Measurements from ENCODE around the gene TXNDC11. TPM values are rescaled to one million over a fixed set of nuclear protein-coding genes. Genes with fewer than 3 reads are reported as not detected.

TXNDC11 gene
- total RNA-seq, 1 donor from 2014 or later = 36.6 TPM

DNA sequence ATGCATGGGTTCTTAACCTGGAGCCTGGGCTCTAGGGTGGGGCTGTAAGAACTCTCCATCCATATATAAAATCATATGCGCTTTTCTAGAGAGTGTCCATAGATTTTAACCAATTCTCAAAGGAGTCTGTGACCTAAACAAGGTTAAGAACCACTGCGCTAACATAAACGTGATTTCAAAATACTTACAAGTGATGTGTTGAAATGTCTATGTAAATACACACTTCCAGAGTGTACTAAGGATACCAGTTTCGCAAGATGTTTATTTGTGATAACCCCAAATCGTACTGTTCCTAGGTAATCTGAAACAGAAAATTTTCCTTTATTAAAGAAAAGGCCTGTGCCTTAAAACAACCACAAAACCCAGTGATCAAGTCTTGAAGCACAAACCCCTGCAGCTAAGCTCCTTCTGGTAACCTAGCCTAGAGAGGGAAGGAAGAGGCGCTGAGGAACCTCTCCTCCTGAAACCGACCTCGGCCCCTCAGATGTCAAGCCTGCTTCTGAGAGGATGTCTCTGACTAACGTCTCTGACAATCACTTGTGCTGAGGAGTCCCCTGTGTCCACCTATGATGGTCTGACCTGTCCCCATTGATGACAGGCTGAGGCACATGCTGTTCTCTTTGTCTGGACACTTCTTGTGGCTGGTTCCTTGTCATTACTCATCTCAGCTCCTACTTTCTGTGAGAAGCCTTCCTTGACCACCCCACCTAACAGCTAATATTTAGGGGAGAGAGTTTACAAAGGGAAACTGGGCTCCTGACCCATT, 42.2 kb downstream of the TXNDC11 start:
- DNase-seq (ENCODE audit: low spot score) (no peak), ATAC-seq (no peak)
- intact Hi-C loops (cut with DNase I) = loop anchor here (5.0 kb wide), 1 partner anchor 743 kb away; no protein-coding TSS in a partner anchor

DNA sequence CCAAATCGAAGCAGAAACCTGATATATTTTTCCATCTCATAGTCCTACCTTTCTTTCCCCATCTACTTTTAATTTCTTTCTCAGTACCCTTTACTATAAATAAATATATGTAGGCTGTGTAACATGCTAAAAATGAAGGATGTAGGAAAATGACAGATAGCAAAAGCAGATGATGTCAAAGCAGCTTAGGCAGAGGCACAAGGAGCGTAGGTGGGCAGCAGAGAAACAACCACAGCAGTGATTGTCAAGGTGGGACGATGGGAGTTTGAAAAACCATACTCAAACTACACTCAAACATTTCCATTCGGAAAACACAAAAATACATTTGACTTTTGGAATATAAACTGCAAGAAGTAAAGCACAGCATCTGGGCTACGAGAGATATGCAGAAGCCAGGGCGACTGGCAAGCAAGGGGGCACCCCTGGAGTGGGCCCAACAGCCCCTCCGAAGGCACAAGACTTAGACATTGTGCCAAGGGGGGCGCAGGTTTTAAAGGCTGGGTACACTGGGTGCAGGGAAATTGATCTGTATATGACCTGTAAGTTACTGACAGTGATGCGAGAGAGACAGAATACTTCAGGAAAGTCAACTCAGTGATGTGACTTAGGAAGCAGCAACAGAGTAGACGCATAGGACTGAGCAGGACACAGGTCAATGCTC, 43.3 kb downstream of the TXNDC11 start:
- intact Hi-C loops (cut with DNase I) = no loop called here
- ATAC-seq = no peak
- no peak for DNase-seq (ENCODE audit: low spot score)

DNA sequence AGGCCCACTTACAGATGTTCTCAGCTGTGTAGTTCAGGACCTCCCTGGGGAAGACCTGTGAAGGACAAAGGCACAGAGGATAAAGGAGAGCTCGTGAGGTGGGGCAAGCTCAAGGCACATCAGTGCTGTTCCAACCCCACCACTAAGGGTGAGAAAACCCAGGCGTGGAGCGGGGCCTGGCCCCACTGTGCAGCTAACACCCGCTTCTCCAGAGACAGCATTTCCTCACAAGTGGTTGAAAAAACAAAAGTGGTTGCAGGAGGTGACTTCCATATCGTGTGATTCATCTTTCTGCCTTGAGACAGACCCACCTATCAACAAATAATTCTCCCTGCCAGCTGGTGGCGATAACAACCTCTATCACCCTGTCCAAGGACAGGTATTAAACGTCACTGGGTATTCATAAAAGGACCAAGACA, 44.4 kb downstream of the TXNDC11 start:
- intact Hi-C loops (cut with DNase I) = no loop called here
- DNase-seq (ENCODE audit: low spot score) (no peak), ATAC-seq (no peak)

DNA sequence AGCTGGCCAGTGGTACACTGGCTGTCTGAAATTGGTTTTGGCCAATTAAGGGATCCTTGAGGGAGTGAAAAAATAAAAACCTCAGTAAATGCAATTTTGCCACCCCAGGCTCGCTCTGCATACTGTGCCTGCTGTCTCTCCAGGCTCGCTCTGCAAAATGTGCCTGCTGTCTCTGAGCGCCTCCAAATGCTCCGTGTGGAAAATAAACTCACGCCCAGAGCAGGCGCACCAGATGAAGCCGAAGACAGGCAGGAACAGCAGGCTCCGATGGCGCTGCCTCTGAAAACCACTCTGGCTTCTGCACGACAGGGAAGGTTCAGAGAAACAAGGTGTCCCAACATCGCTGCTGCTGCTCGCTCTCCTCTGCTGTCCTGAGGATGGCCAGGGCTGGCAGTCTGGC, 45.3 kb downstream of the TXNDC11 start:
- ATAC-seq (no peak), DNase-seq (ENCODE audit: low spot score) (no peak)
- intact Hi-C loops (cut with DNase I) = no loop called here

DNA sequence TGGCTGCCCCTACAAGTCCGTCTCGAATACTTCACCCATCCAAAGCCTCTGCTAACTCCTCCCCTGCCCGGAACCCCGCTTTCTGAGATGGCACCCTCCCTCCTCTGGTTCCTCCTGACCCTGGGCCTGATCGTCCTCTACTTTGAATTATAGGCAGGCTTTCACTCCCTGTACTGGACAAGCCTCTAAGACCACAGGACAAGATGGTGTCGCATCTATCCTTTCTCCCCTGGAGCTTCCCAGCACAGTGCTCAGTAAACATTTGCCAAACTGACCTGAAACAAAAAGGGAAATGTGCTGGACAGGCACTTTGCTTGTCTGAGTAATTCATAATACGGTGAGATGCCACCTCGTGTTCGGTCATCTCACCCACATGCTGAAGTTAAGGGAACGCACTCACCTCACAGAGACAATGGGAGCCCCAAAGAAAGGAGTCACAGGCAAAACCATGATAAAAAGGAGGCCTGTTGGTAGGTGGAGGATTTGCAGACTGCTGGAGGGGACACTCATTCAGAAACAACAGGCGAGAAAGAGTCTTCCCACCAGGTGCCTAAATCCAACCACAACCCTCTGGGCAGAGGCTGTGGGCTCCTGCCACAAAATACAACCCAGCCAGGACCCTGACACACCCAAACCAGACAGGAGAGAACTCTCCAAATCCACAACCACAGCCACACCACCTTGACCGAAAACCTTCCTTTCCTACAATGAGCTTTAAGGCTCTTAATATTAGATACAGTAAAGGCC, 46.2 kb downstream of the TXNDC11 start:
- no peak for ATAC-seq
- intact Hi-C loops (cut with DNase I) = no loop called here
- DNase-seq (ENCODE audit: low spot score) = no peak

DNA sequence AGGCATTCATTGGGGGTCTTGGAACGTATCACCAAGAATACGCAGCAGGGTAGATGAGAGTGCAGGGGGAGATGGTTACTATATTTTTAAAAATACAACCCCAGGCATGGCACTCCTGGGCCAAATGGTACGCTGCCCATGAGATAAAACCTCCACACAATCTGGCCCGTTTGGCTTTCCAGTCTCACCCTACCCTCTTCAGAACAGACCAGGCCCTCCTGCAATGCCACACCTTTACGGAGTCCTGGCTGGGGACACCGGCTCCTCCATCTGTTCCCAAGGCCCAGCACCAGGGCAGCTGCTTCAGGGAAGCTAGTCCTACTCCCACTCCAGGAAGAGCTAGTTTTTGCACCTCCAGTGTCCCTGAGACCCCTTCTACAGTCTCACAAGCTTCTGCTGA, 50.0 kb downstream of the TXNDC11 start:
- intact Hi-C loops (cut with DNase I) = no loop called here
- ATAC-seq (no peak), DNase-seq (ENCODE audit: low spot score) (no peak)

DNA sequence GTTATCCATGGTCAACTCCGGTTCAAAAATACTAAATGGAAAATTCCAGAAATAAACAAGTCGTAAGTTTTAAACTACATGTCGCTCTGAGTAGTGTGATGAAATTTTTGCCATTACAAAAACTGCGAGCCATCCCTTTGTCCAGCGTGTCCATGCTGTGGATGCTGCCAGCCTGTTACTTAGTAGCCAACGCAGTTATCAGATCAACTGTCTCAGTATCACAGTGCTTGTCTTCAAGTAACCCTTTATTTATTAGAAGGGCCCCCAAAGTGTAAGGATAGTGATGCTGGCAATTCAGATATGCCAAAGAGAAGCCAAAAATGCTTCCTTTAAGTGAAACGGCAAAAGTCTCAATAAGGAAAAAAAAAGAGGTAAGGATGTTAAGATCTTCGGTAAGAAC, 50.5 kb downstream of the TXNDC11 start:
- intact Hi-C loops (cut with DNase I) = no loop called here
- no peak for ATAC-seq
- no peak for DNase-seq (ENCODE audit: low spot score)

DNA sequence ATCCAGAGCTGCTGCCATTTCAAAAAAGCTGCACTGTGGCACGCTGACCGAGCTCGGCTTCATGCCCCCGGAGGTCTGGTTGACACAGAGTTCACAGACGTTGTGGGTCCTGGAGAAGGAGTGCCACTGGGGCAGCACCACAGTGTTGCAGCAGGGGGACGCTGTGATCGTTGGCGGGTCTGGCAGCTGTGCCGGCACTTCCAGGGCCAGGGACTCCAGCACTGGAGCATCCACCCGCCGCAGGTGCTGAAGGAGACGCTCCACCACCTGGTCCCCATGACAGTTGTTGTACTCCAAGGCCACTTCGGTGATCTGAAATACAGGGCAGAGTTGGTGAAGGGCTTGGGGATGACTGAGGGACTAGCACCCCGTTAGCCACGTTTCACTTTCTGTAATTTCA, 50.9 kb downstream of the TXNDC11 start:
- intact Hi-C loops (cut with DNase I) = no loop called here
- DNase-seq (ENCODE audit: low spot score) = no peak

DNA sequence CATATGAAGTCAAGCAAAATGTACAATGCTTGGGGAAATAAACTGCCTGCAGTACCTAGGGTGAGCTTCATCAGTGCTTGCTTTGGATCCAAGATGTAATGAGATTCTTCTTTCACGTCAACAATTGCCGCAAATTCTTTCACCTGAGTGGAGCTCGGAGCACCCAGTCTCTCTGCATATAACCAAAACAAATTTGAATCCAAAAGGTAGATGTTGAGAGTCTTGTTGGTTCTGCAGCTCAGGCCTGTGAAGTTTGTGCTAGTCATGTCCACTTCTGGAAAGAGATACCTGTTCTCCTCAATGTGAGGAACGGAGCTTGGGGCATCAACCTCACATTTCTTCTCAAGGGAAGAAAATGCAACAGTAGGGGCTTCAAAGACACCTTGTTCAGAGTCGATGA, 51.4 kb downstream of the TXNDC11 start:
- intact Hi-C loops (cut with DNase I) = no loop called here
- ATAC-seq = no peak
- no peak for DNase-seq (ENCODE audit: low spot score)

More for the DNA sequence above, 50.9 kb downstream of the TXNDC11 start:
- no peak for ATAC-seq

DNA sequence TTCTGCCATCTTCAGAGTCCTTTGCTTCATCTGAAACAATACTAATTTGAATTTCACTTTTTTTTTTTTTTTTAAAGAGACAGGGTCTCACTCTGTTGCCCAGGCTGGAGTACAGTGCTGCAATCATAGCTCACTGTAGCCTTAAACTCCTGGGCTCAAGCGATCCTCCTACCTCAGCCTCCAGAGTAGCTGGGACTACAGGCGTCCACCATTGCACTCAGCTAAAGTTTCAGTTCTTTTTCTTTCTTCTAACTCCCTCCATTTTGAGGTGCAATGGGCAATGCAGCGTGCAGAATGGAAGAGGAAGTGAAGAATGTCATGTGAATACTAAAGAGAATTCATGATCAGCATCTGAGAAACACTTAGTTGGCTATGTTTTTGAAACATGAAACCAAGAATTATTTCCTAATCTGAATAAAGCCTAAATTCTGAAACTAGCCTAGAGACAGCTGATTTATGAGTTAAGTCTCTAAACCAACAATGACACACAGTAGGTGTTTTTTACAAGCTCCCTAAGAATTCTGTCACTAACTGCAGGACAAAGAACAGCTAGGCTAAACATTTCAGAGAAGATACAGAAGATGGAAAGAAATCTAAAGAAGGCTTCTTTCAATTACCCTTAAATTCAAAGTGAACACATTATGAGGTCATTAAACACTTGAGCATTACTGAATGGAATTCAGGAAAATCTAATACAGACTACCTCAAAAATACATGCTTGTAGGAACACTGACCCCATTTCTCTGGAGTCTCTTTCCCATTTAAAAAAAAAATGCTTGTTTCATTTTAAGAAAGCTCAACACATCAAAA, 53.4 kb downstream of the TXNDC11 start:
- intact Hi-C loops (cut with DNase I) = no loop called here
- ATAC-seq (peak; percentile 61), DNase-seq (ENCODE audit: low spot score) (no peak)

DNA sequence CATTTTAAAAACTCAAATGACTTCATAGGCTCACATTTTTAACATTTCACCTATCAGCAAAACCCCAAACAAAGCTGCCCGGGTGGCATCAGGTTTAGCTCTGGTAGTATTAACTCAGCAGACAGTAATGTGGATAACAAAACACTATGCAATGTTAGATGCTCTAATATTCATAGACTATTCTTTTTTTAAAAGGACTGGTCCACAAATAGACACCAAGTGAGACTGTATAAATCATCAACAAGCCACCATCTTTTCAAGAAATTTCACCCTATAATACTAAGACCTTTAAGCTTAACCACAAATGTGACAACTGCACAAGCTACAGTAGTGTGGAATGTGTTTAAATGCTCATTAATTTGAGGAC, 54.2 kb downstream of the TXNDC11 start:
- intact Hi-C loops (cut with DNase I) = no loop called here
- ATAC-seq (no peak), DNase-seq (ENCODE audit: low spot score) (no peak)

DNA sequence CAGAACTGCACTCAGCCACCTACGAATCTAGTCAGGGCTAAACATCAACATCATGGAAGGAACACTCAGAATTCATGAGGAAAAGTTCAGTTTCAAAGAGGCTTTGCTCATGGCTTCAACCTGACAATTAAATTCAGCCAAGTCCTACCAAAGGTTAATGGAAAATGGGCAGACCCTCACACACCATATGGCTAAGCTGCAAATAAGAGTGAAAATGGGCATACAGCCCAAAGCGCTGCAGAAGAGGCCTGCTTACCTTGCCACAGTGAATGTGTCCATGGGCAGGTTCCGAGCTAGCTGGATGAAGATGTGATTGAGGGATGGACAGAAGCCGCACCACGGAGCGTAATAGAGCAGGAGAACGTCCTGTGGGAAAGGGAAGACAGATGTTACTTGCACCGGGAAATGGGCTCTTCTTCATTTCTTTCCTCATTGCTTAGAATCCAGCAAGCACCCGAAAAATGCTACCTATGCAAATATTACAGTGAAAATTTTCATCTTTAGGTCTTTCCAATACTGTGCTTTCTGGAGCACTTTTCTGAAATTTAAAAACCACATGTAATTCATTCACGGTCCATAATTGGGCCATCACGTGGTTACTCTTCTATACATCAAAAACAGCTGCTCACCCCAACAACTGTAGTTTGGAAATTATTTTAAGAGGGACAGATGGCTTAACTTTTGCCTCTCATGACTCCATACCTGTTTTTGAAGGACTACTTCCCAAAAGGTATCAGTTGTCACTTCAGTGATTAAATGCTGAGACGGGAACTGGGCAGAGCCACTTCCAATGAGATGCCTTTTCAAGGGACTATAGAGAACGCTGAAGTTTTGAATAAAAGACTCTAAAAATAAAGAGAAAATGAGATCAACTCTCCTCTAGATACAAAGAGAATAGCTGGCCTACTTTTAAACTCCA, 54.8 kb downstream of the TXNDC11 start:
- ATAC-seq (no peak), DNase-seq (ENCODE audit: low spot score) (no peak)
- intact Hi-C loops (cut with DNase I) = no loop called here

DNA sequence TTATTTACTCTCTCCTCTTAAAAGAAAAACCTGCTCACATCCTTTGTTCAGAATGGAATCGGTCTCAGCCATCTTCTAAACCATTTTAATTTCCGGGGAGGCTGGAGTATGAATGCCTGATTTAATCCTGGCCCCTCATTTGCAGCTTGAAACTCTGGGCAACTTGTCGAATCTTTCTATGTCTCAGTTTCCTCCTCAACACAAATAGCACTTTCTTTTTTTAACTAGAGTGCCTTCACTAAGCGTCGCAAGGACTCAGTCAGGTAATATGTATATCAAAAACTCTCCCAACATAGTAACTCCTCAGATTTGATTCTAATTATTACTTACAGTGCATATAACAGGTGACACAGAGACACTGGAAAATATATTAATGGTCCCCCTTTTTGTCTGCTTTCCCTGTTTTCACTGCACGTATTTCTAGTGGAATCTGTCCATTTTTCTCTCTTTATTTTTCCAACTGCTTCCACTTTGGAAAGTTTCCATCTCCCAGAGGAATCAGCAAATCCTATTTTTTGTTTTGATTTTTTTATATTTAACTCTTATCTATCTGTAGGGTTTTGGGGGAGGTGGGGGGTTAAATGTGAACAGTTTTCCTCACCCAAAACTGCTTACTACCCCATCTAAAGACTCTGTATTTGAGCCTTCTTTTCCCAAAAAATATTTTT, 55.8 kb downstream of the TXNDC11 start:
- DNase-seq (ENCODE audit: low spot score) = no peak
- intact Hi-C loops (cut with DNase I) = no loop called here
- no peak for ATAC-seq

DNA sequence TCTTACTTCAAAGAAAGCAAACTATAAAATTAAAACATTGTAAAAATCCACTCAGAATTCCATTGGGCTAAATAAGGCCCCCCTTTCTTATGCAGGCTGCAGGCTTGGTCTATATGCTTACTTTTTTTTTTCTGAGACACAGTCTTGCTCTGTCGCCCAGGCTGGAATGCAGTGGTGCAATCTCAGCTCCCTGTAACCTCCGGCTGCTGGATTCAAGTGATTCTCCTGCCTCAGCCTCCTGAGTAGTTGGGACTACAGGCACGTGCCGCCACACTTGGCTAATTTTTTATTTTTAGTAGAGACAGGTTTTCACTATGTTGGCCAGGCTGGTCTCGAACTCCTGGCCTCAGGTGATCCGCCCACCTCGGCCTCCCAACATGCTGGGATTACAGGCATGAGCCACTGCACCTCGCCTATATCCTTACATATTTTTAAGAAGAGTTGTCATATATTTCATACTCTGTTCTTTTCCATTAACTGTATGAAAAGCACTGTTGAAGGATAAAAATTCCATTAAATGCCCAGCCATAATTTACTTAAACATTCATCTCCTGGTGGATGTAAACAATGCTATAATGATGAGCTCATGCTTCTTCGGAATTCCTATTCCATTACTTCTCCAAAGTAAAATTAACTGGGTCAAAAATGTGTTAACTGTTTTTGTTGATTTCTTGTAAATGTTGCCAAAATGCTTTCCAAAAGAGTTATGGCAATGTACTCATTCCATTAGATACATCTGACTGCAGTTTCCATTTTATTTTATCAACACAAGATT, 56.6 kb downstream of the TXNDC11 start:
- DNase-seq (ENCODE audit: low spot score) = no peak
- no peak for ATAC-seq

DNA sequence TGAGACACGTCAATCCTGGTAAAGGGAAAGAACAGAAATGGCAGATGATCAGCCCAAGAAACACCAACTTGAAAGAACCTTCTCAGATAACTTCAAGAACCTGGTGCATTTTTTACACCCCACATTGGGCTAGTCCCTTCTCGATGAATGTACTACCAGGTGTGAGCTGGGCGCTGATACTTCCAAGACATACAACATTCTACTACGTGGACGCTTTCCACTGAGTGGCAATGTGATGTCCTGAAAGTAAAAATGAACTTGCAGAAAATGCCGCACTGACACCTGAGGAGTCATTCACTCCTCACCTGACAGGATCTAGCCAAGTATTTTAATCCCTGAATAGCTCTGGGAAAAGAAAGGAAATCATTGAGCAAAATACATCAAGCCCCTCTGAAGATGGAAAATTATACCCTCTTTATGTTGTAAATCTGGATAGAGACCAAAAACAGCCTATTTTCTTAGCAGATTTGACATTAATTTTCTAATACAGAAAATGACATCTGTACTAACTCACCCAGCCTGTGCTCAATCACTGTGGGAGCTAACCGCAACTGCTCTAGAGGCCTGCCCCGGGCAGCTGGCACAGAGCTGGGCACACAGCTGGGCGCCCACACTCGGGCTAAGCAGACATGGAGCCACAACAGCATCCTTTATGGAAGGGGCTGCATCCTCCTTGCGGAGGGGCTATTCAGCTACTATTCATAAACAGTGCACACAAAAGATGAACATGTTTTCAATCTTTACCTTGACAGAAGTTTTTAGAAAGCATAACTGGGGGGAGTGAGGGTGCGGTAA, 58.2 kb downstream of the TXNDC11 start:
- ATAC-seq = no peak

More for the DNA sequence above, 56.6 kb downstream of the TXNDC11 start:
- intact Hi-C loops (cut with DNase I) = no loop called here

DNA sequence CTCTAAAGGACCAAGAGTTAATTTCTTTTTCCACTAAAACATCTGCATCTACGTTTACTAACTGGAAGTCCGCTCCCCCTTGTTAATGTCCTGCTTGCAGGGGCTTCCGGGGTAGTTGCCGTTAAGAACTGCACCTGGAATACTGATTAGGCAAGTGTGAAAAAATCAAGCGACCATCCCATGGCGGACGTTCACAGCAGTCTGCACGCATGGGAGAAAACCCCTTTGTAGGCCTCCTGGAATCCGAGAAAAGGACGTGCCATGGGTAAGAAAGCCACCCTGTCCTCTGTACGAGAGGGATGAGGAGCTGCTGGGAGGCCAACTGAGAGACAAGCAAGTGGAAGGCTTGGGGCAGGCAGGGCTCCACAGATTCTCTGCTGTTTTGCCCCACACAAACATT, 59.5 kb downstream of the TXNDC11 start:
- no peak for DNase-seq (ENCODE audit: low spot score)
- no peak for ATAC-seq
- intact Hi-C loops (cut with DNase I) = no loop called here

More for the DNA sequence above, 58.2 kb downstream of the TXNDC11 start:
- intact Hi-C loops (cut with DNase I) = no loop called here
- no peak for DNase-seq (ENCODE audit: low spot score)
